ENCODE data around the gene KLF5. TPM values are rescaled to one million over a fixed set of nuclear protein-coding genes. Genes with fewer than 3 reads are reported as not detected.

KLF5 gene
- total RNA-seq: 18.8 and 35.5 TPM in 2 replicates

DNA sequence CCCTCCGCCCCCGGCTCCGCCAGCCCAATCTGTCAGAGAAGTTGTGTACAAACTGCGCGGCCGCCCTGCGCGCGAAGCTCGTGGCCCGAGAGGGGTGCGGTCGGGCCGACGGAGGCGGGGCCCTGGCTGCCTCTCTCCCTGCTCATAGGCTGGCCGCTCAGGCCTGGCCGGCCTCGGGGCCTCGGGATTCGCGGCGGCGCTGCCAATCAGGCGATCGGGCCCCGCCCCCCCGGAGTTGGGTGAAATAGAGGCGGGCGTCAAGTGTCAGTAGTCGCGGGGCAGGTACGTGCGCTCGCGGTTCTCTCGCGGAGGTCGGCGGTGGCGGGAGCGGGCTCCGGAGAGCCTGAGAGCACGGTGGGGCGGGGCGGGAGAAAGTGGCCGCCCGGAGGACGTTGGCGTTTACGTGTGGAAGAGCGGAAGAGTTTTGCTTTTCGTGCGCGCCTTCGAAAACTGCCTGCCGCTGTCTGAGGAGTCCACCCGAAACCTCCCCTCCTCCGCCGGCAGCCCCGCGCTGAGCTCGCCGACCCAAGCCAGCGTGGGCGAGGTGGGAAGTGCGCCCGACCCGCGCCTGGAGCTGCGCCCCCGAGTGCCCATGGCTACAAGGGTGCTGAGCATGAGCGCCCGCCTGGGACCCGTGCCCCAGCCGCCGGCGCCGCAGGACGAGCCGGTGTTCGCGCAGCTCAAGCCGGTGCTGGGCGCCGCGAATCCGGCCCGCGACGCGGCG is at the start of gene KLF5:
KLF5 (plus strand) TSS at position 270 of the 724 bp plus-strand sequence; CDS start at position 593, 323 bp downstream.

Small RNA genes within 50 kb of the gene (small RNA-seq; reads per million reads assigned to genes)
- gene RNU6-66P: not detected
